Fibroblast of lung (primary cell): ENCODE measurements around the gene HYPK.
"Not testable (repeated sequence)": the region's sequence is repeated elsewhere in the genome, so short reads cannot be mapped to it uniquely, and the experiment has no call there.

ENCODE experiments used
- EZH2 ChIP-seq: IDR thresholded peaks from 2 replicates; pipeline ENCODE4 v1.5.1; 2012; ENCODE audit warnings: low read length, control low read depth, mild to moderate bottlenecking; ENCODE audit errors: missing control alignments
- TF ChIP-seq, protein P1 (sequence below), 2 donors: IDR thresholded peaks in 1 of 2; conservative IDR thresholded peaks in 1 of 2; 1 replicate in 1 of 2; 2 replicates in 1 of 2; pipeline ENCODE4 v1.5.1; 2011 to 2012; ENCODE audit warnings: low read length in 2 of 2, control low read depth in 1 of 2, inconsistent platforms in 1 of 2, low read depth in 1 of 2, mild to moderate bottlenecking in 1 of 2

DNA sequence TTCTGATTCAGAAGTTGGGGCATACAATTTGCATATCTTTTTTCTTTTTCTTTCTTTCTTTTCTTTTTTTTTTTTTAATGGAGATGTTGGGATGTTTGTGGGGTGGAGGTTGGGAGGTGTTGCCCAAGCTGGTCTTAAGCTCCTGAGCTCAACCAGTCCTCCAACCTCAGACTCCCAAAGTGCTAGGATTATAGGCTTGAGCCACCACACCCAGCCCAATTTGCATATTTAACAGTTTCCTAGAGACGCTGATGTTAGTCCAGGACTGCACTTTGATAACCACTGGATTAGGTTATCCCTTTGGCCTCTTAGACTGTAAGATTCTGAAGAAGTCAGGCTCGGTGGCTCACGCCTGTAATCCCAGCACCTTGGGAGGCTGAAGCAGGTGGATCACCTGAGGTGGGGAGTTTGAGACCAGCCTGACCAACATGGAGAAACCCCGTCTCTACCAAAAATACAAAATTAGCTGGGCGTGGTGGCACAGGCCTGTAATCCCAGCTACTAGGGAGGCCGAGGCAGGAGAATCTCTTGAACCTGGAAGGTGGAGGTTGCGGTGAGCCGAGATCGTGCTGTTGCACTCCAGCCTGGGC is 29.6 kb downstream of the HYPK start:
- TF ChIP-seq, protein P1, sequence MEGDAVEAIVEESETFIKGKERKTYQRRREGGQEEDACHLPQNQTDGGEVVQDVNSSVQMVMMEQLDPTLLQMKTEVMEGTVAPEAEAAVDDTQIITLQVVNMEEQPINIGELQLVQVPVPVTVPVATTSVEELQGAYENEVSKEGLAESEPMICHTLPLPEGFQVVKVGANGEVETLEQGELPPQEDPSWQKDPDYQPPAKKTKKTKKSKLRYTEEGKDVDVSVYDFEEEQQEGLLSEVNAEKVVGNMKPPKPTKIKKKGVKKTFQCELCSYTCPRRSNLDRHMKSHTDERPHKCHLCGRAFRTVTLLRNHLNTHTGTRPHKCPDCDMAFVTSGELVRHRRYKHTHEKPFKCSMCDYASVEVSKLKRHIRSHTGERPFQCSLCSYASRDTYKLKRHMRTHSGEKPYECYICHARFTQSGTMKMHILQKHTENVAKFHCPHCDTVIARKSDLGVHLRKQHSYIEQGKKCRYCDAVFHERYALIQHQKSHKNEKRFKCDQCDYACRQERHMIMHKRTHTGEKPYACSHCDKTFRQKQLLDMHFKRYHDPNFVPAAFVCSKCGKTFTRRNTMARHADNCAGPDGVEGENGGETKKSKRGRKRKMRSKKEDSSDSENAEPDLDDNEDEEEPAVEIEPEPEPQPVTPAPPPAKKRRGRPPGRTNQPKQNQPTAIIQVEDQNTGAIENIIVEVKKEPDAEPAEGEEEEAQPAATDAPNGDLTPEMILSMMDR (conservative IDR thresholded peaks at IDR 0.05 in 1 of 2, IDR thresholded peaks at IDR 0.05 in 1 of 2; ENCODE audit: low read depth in 1 of 2, low read length in 2 of 2) = not testable (repeated sequence)
- not testable (repeated sequence) for TF ChIP-seq EZH2
